ENCODE measurements around the gene COL23A1. TPM values are rescaled to one million over a fixed set of nuclear protein-coding genes. Genes with fewer than 3 reads are reported as not detected.

The COL23A1 gene
- polyA plus RNA-seq, 1 donor (not counting 4 experiments of a cell fraction or from before 2014, with no cell fraction given) = not detected

- peak in 1 of 3 experiments; percentile 50 for TF ChIP-seq CTCF (optimal IDR thresholded peaks at IDR 0.05 in 1 of 3, IDR thresholded peaks at IDR 0.05 in 1 of 3, conservative IDR thresholded peaks at IDR 0.05 in 1 of 3; ENCODE audit: extremely low read depth in 1 of 3, insufficient read depth in 2 of 3, low read length in 3 of 3)
- no peak for TF ChIP-seq EZH2 (IDR thresholded peaks at IDR 0.05; ENCODE audit: low read length)
- Histone ChIP-seq H3K9me3 (ENCODE audit: control insufficient read depth, low read depth, low read length) (no peaks in the 10 kb centered on the region), H3K27me3 (ENCODE audit: control insufficient read depth, extremely low read depth, insufficient read depth, low read length) (peaks cover 8% of the 10 kb centered on the region), H3K9ac (ENCODE audit: control insufficient read depth, extremely low read depth, insufficient read depth, low read length) (no peak overlapping the region), H3K4me1 (ENCODE audit: control insufficient read depth, extremely low read depth, insufficient read depth, low read length) (peaks cover 14% of the 10 kb centered on the region), H3K79me2 (ENCODE audit: control insufficient read depth, insufficient read depth, low read length) (no peaks in the 10 kb centered on the region), H3K27ac (ENCODE audit: control insufficient read depth, insufficient read depth, low read length) (no peak overlapping the region), H3K4me3 (ENCODE audit: control insufficient read depth in 2 of 3, extremely low read depth in 1 of 3, insufficient read depth in 2 of 3, low read depth in 1 of 3, low read length in 3 of 3) (no peak overlapping the region), H3K4me2 (ENCODE audit: control insufficient read depth, extremely low read depth, insufficient read depth, low read depth, low read length) (no peak overlapping the region), H4K20me1 (ENCODE audit: control insufficient read depth, extremely low read depth, insufficient read depth, low read length) (no peaks in the 10 kb centered on the region), H2AFZ (ENCODE audit: control insufficient read depth, low read length) (no peak overlapping the region), H3K9me1 (ENCODE audit: control insufficient read depth, extremely low read depth, insufficient read depth, low read length) (no peaks in the 10 kb centered on the region), H3K36me3 (ENCODE audit: control insufficient read depth in 2 of 2, extremely low read depth in 1 of 2, insufficient read depth in 2 of 2, low read length in 2 of 2) (no peaks in the 10 kb centered on the region)
- DNase-seq (ENCODE audit: low read depth, low spot score) (no peak), FAIRE-seq (no peak)
- dilution Hi-C loops (cut with MboI; ENCODE audit: extremely low pct_ligation_motif_present, low sequenced_read_pairs) = no loop called here
These were observed 393.2 kb downstream of the COL23A1 start for GRCh38 chr5:178196986-178197385.

GRCh38 chr5:178196281-178196812 lies 393.8 kb downstream of the COL23A1 start:
- no peaks in the 10 kb centered on the region for H3K9me1 ChIP-seq (ENCODE audit: control insufficient read depth, extremely low read depth, insufficient read depth, low read length)
- H3K27ac ChIP-seq (ENCODE audit: control insufficient read depth, insufficient read depth, low read length) = no peak overlapping the region
- no peaks in the 10 kb centered on the region for H3K79me2 ChIP-seq (ENCODE audit: control insufficient read depth, insufficient read depth, low read length)
- H3K27me3 ChIP-seq (ENCODE audit: control insufficient read depth, extremely low read depth, insufficient read depth, low read length) = peaks cover 8% of the 10 kb centered on the region
- FAIRE-seq = no peak
- no peaks in the 10 kb centered on the region for H4K20me1 ChIP-seq (ENCODE audit: control insufficient read depth, extremely low read depth, insufficient read depth, low read length)
- no peaks in the 10 kb centered on the region for H3K36me3 ChIP-seq (ENCODE audit: control insufficient read depth in 2 of 2, extremely low read depth in 1 of 2, insufficient read depth in 2 of 2, low read length in 2 of 2)
- H3K4me3 ChIP-seq (ENCODE audit: control insufficient read depth in 2 of 3, extremely low read depth in 1 of 3, insufficient read depth in 2 of 3, low read depth in 1 of 3, low read length in 3 of 3) = no peak overlapping the region
- TF ChIP-seq EZH2 (IDR thresholded peaks at IDR 0.05; ENCODE audit: low read length) (no peak), CTCF (optimal IDR thresholded peaks at IDR 0.05 in 1 of 3, IDR thresholded peaks at IDR 0.05 in 1 of 3, conservative IDR thresholded peaks at IDR 0.05 in 1 of 3; ENCODE audit: extremely low read depth in 1 of 3, insufficient read depth in 2 of 3, low read length in 3 of 3) (no peak)
- no peak for DNase-seq (ENCODE audit: low read depth, low spot score)
- dilution Hi-C loops (cut with MboI; ENCODE audit: extremely low pct_ligation_motif_present, low sequenced_read_pairs) = no loop called here
- H3K9me3 ChIP-seq (ENCODE audit: control insufficient read depth, low read depth, low read length) = no peaks in the 10 kb centered on the region
- no peak overlapping the region for H3K4me2 ChIP-seq (ENCODE audit: control insufficient read depth, extremely low read depth, insufficient read depth, low read depth, low read length)
- no peak overlapping the region for H3K9ac ChIP-seq (ENCODE audit: control insufficient read depth, extremely low read depth, insufficient read depth, low read length)
- no peak overlapping the region for H2AFZ ChIP-seq (ENCODE audit: control insufficient read depth, low read length)
- H3K4me1 ChIP-seq (ENCODE audit: control insufficient read depth, extremely low read depth, insufficient read depth, low read length) = peaks cover 11% of the 10 kb centered on the region
